ENCODE results near the gene SLAMF6.

DNA sequence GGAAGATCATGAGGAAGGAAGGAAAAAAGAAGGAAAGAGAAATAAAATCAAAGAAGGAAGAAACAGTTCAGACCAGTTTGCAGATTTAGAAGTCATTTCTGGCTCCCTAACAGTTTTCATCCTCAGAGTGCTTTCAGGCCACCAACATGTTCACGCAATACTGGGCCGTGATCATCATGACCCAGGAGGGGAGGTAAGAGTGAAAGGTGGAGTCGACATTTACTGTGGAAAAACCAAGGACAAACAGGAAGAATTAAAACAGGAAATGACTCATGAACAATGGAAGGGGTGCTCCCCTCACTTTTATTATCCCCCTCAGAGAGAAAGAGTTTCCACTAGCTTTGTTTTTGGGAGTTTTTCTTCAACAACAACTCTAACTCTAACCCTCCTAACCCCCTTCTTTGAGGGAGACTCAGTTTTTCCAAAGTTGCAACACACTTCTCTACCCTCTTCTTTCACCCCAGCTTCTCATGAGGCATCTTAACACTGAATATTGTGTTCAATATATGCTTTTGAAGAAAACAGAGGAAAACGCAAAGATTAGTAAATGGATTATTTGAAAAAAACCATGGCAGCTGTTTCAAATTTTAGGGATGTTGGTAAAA is 62.3 kb downstream of the SLAMF6 start:
- TF ChIP-seq, protein P1, sequence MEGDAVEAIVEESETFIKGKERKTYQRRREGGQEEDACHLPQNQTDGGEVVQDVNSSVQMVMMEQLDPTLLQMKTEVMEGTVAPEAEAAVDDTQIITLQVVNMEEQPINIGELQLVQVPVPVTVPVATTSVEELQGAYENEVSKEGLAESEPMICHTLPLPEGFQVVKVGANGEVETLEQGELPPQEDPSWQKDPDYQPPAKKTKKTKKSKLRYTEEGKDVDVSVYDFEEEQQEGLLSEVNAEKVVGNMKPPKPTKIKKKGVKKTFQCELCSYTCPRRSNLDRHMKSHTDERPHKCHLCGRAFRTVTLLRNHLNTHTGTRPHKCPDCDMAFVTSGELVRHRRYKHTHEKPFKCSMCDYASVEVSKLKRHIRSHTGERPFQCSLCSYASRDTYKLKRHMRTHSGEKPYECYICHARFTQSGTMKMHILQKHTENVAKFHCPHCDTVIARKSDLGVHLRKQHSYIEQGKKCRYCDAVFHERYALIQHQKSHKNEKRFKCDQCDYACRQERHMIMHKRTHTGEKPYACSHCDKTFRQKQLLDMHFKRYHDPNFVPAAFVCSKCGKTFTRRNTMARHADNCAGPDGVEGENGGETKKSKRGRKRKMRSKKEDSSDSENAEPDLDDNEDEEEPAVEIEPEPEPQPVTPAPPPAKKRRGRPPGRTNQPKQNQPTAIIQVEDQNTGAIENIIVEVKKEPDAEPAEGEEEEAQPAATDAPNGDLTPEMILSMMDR (conservative IDR thresholded peaks at IDR 0.05 in 1 of 2, IDR thresholded peaks at IDR 0.05 in 1 of 2; ENCODE audit: low read depth in 1 of 2, low read length in 2 of 2) = no peak
- TF ChIP-seq EZH2 (IDR thresholded peaks at IDR 0.05; ENCODE audit: low read length, missing control alignments) = no peak
